HUES6 (cell line): ENCODE measurements around the gene HAND1.

ENCODE experiments used
- H3K27ac ChIP-seq: 2 replicates; pipeline ENCODE4 v1.7.0; 2013; ENCODE audit warnings: low read depth, mild to moderate bottlenecking, low read length, inconsistent platforms
- H3K27me3 ChIP-seq: 2 replicates; pipeline ENCODE4 v1.6.1; 2013; ENCODE audit warnings: low read length; ENCODE audit not compliant: control insufficient read depth, insufficient read depth
- H3K36me3 ChIP-seq: 2 replicates; pipeline ENCODE4 v1.6.1; 2013; ENCODE audit warnings: low read length; ENCODE audit not compliant: control insufficient read depth, insufficient read depth
- H3K4me1 ChIP-seq: 2 replicates; pipeline ENCODE4 v1.6.1; 2013; ENCODE audit warnings: low read length; ENCODE audit not compliant: control insufficient read depth, insufficient read depth
- H3K4me3 ChIP-seq: 2 replicates; pipeline ENCODE4 v1.5.1; 2013; ENCODE audit warnings: low read depth, low read length
- H3K9ac ChIP-seq: one replicate; pipeline ENCODE4 v1.6.1; 2013; ENCODE audit warnings: mild to moderate bottlenecking, low read length
- H3K9me3 ChIP-seq: 2 replicates; pipeline ENCODE4 v1.6.1; 2013; ENCODE audit warnings: low read depth, low read length; ENCODE audit not compliant: control insufficient read depth, insufficient read depth

Gene HAND1

DNA sequence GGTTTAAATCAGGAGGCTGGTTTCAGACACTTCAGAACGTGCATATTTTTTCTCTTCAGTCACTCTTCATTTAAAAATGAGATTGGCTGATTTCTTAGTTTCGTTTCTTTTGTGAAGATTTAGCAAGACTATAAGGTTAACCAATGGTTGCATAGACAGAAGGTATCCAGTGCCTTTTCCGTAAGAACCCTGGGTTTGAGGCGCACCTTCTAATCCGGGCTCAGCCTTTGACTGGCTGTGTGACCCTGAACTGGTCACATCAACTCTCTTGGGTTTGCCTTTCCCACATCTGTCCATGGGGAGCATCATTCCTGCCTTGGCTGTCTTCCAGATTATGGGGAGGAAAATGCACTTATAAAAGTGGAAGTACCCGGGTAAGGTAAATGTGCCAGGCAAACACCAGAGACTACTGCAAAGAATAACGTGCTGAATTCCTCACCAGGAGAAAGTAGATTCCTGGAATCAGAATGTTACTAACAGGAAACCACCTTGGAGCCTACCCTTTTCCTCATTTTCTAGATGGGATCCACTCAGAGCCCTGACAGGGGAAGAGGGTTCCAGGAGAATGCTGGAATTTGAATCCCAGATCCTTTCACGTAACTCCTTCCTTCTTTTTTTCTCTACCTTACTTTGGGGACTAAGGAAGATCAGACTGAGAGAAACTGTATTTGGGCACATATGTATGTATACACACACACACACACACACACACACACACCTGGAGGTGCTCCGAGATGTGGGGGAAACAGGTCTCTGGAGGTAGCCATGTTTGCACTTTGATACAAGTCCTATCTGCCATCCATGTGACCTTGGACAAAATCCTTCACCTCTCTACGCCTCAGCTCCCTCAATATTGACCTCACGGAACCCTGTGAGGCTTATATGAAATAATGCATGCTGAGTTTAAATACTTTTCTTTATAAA lies 6.8 kb downstream of the HAND1 start:
- no peak overlapping the region for H3K9ac ChIP-seq
- peaks cover 44% of the 10 kb centered on the region for H3K4me1 ChIP-seq
- H3K4me3 ChIP-seq = no peak overlapping the region
- peaks cover 7% of the 10 kb centered on the region; the same call in 1 of the 2 replicates for H3K36me3 ChIP-seq
- H3K27me3 ChIP-seq = peaks cover 93% of the 10 kb centered on the region
- no peak overlapping the region for H3K27ac ChIP-seq
- H3K9me3 ChIP-seq = no peaks in the 10 kb centered on the region

DNA sequence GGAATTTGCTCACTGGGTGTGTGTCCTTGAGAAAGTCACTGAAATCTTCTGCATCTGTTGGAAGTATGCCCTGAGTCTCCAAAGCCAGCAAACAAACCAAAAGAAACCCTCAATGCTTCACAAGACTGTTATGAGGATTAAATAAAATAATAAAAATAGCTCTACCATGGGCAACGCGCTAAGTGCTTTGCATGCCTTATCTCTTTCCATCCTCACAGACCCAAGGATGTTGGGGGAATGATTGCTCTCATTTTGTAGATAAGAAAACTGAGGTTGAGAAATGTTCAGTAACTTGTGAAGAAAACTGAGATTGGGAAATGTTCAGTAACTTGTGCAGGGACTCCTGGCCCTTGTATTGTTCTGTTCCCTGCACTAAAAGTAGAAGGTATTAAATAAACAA lies 7.9 kb downstream of the HAND1 start:
- Histone ChIP-seq H3K27ac (no peak overlapping the region), H3K4me1 (peaks cover 34% of the 10 kb centered on the region), H3K27me3 (peaks cover 86% of the 10 kb centered on the region), H3K4me3 (no peak overlapping the region), H3K9me3 (no peaks in the 10 kb centered on the region), H3K36me3 (peaks cover 1% of the 10 kb centered on the region; the same call in 1 of the 2 replicates), H3K9ac (no peak overlapping the region)

DNA sequence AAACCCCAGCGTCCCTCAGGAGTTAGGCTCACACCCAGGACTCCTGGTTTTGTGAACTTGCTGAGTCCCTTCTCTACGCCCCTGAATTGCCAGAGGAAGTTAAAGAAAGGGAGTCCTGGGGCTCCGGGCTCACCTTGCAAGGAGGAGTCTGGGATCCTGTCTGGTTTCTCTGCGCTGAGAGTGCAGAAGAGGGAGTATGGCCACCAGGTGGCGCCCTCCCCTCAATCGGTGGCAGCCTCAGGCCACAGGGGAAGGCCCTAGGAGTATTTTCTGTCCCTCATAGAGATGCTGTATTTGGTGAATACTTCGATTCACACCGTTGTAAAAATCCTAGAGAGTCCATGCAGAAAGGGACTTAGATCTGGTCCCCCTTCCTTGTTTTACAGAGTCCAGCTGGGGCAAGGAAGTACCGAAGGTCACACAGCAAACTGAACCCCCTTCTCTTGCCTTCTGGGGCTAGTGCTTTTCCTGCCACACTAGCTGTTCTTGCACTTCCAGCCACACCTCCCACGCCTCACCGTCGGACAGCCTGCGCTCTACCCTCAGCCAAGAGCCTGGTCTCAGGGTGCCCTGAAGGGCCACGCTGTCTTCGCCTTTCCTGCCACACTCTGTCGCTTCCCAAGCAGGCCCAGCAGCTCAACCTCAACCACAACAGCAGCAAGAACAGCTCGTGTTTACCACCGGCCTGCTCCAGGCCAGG lies 10.2 kb downstream of the HAND1 start:
- peaks cover 22% of the 10 kb centered on the region for H3K4me1 ChIP-seq
- no peak overlapping the region for H3K27ac ChIP-seq
- peaks cover 63% of the 10 kb centered on the region for H3K27me3 ChIP-seq
- no peaks in the 10 kb centered on the region for H3K36me3 ChIP-seq
- H3K9ac ChIP-seq = no peak overlapping the region
- no peaks in the 10 kb centered on the region for H3K9me3 ChIP-seq
- no peak overlapping the region for H3K4me3 ChIP-seq

DNA sequence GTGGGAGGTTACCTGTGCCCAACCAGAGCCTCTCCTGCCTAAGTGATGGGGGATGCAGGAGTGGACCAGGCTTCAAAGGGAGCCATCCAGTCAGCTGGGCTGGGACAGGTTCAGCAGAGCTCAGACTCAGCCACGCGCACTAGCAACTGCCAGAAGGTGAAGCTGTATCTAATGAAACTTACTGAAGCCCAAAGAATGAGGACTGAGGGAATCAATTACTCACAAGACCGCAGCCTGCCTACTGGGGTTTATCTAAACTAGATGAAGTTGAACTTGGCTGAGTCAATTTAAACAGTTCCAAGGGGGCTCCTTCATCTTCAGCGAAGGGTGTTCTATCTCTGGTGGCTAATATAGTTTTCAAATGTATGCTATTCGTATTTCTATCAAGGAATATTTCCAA lies 11.4 kb downstream of the HAND1 start:
- no peak overlapping the region for H3K4me3 ChIP-seq
- H3K27me3 ChIP-seq = peaks cover 52% of the 10 kb centered on the region
- no peaks in the 10 kb centered on the region for H3K36me3 ChIP-seq
- H3K9ac ChIP-seq = no peak overlapping the region
- H3K27ac ChIP-seq = no peak overlapping the region
- peaks cover 18% of the 10 kb centered on the region for H3K4me1 ChIP-seq
- no peaks in the 10 kb centered on the region for H3K9me3 ChIP-seq

DNA sequence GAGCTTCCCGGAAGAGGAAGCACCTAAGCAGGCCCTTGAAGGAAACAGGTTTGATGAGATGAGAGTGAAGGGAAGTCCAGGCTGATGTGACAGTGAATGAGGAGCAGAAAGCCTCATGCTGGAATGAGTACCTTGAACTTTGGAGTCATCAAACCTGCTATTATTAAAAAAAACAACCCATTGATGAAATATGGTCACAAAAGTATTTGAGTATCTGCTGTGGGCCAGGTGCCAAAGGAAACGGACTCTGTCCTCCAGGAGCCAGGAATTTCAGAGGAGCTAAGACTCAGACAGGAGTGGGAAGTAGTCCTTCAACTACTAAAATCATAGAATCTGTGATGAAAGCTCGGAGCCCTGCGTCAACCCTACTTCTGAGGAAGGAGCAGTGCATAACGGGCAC lies 11.9 kb downstream of the HAND1 start:
- Histone ChIP-seq H3K9ac (no peak overlapping the region), H3K27me3 (peaks cover 46% of the 10 kb centered on the region)

DNA sequence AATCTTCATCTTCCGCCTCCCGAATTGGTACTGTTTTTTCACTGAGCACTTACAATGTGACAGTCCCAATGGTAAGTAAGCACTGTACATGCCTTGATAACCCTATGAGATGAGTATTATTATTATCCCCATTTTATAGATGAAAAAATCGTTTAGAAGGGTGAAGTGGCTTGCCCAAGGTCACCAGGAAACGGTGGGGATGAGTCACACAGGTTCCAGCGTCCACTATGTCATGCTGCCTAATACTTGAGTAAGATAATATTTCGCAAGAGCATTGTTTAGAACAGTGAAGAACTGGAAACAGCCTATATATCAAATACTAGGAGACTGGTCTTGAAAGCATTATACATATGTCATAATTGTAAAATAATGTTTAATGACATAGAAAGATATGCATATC lies 12.9 kb downstream of the HAND1 start:
- H3K4me1 ChIP-seq = peaks cover 9% of the 10 kb centered on the region
- H3K4me3 ChIP-seq = no peak overlapping the region
- H3K36me3 ChIP-seq = no peaks in the 10 kb centered on the region

More for the DNA sequence above, 11.9 kb downstream of the HAND1 start:
- H3K4me3 ChIP-seq = no peak overlapping the region
- no peak overlapping the region for H3K27ac ChIP-seq
- peaks cover 13% of the 10 kb centered on the region for H3K4me1 ChIP-seq
- no peaks in the 10 kb centered on the region for H3K36me3 ChIP-seq
- H3K9me3 ChIP-seq = no peaks in the 10 kb centered on the region

DNA sequence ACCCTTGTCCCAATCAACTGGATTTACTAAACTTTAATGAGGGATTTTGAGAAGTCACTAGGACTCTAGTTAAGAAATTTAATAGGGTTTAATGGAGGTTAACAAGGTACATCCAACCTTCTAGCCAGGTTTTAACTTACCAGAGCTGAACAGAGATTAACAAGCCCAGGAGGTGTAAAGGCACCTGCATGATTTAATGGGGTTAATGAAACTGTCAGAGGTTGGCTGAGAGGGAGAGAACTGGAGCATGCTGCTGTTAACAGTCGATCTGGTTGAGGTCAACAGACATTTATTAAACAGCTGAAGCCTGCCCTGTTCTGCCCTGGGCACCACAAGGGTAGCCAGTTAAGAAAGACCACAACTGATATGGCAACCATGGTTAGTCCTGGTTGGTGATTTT lies 13.6 kb downstream of the HAND1 start:
- Histone ChIP-seq H3K27ac (no peak overlapping the region), H3K36me3 (no peaks in the 10 kb centered on the region), H3K4me1 (peaks cover 9% of the 10 kb centered on the region), H3K27me3 (peaks cover 29% of the 10 kb centered on the region), H3K4me3 (no peak overlapping the region), H3K9ac (no peak overlapping the region), H3K9me3 (no peaks in the 10 kb centered on the region)

More for the DNA sequence above, 12.9 kb downstream of the HAND1 start:
- H3K27ac ChIP-seq = no peak overlapping the region
- peaks cover 37% of the 10 kb centered on the region for H3K27me3 ChIP-seq
- H3K9me3 ChIP-seq = no peaks in the 10 kb centered on the region
- no peak overlapping the region for H3K9ac ChIP-seq

DNA sequence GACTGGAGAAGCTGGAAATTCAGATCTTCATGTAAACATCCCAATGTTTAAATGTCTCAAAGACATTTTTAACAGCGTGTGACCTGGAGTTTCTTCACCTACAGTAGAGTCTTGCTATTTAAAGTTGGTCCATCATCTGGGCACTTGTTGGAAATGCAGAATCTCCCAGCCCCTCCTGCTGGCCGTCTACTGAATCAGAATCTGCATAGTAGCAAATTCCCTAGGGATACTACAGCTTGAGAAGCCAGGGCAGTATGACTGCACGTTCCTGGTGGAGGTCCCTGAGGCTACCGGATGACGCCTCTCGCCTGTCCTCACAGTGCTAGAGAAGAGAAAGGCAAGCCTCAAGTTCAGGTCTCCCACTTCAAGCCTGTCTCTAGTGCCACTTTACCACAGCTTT lies 16.5 kb downstream of the HAND1 start:
- peaks cover 4% of the 10 kb centered on the region for H3K36me3 ChIP-seq
- no peak overlapping the region for H3K27ac ChIP-seq
- H3K9me3 ChIP-seq = no peaks in the 10 kb centered on the region
- H3K4me1 ChIP-seq = peaks cover 3% of the 10 kb centered on the region; the same call in 1 of the 2 replicates
- peaks cover 7% of the 10 kb centered on the region for H3K27me3 ChIP-seq
- no peak overlapping the region for H3K4me3 ChIP-seq
- H3K9ac ChIP-seq = no peak overlapping the region

DNA sequence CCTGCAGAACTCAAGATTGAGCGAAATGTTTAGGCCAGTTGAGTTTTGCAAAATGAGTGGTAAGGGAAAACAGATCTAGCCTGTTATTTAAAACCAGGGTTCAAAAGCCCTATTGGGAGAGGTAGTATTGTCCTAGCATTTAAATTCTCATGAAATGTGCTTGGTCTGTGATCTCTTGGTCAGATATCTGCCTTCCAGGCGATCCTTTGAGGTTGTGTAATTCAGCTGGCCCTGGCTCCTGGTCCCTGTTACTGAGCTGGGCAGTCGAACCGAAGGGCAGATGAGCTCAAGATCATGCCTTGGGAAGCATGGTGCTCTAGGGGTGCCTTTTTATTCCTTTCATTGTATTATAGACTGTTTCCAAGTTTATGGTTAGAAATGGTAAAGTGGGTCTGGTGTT lies 17.9 kb downstream of the HAND1 start:
- Histone ChIP-seq H3K4me1 (no peaks in the 10 kb centered on the region), H3K36me3 (peaks cover 18% of the 10 kb centered on the region), H3K4me3 (no peak overlapping the region), H3K27ac (no peak overlapping the region), H3K9me3 (no peaks in the 10 kb centered on the region), H3K27me3 (no peaks in the 10 kb centered on the region), H3K9ac (no peak overlapping the region)

DNA sequence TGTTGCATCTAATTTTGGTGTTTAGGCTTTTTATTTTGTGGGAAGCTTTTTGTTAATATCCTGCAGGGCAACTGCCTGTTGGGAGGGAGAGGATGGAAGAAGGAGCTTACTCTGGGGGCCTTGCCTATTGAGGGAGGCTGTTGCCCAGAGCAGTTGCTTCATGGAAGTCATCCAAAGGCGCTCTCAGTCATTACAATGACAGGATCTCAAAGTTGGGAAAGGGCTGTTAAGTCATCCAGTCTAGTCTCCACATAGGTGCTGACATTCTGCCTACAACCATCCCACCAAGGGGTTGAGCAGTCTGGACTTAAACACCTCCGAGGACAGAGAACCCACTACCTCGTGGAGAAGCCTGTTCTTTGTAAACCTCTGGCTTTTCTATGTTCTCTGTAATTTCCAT lies 19.0 kb downstream of the HAND1 start:
- Histone ChIP-seq H3K27ac (no peak overlapping the region), H3K4me3 (no peak overlapping the region), H3K4me1 (no peaks in the 10 kb centered on the region), H3K36me3 (peaks cover 26% of the 10 kb centered on the region), H3K9me3 (no peaks in the 10 kb centered on the region), H3K27me3 (no peaks in the 10 kb centered on the region), H3K9ac (no peak overlapping the region)

DNA sequence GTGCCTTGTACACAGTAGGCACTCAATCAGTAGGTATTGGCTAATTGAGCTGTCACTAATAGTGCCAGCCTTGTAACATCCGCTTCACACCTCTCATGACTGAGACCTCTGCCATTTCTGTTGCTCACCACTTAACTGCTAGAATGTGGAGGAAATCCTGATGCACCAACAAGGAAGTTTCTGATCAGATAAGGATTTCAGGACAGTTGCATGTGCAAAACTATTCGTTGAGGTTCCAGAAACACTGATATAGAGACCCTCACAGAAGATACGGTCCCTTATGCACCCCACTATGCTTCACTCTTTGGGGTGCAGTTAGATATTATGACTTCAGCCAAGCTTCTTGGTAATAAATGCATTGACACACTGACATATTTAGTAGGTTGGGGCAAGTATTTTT lies 21.5 kb downstream of the HAND1 start:
- Histone ChIP-seq H3K27ac (no peak overlapping the region), H3K9ac (no peak overlapping the region), H3K27me3 (no peaks in the 10 kb centered on the region), H3K36me3 (peaks cover 49% of the 10 kb centered on the region), H3K4me3 (no peak overlapping the region), H3K4me1 (no peaks in the 10 kb centered on the region), H3K9me3 (no peaks in the 10 kb centered on the region)
